DMS114 treated with DMSO at 0.1 percent for 48 hours (cell line): Measurements from ENCODE around the gene LRIT1.

Source experiments
- DNase-seq: peaks from one replicate; lab custom pipeline; 2025; ENCODE audit not compliant: unreplicated experiment; lab: John Stamatoyannopoulos, UW

The LRIT1 gene, protein sequence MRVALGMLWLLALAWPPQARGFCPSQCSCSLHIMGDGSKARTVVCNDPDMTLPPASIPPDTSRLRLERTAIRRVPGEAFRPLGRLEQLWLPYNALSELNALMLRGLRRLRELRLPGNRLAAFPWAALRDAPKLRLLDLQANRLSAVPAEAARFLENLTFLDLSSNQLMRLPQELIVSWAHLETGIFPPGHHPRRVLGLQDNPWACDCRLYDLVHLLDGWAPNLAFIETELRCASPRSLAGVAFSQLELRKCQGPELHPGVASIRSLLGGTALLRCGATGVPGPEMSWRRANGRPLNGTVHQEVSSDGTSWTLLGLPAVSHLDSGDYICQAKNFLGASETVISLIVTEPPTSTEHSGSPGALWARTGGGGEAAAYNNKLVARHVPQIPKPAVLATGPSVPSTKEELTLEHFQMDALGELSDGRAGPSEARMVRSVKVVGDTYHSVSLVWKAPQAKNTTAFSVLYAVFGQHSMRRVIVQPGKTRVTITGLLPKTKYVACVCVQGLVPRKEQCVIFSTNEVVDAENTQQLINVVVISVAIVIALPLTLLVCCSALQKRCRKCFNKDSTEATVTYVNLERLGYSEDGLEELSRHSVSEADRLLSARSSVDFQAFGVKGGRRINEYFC

DNA sequence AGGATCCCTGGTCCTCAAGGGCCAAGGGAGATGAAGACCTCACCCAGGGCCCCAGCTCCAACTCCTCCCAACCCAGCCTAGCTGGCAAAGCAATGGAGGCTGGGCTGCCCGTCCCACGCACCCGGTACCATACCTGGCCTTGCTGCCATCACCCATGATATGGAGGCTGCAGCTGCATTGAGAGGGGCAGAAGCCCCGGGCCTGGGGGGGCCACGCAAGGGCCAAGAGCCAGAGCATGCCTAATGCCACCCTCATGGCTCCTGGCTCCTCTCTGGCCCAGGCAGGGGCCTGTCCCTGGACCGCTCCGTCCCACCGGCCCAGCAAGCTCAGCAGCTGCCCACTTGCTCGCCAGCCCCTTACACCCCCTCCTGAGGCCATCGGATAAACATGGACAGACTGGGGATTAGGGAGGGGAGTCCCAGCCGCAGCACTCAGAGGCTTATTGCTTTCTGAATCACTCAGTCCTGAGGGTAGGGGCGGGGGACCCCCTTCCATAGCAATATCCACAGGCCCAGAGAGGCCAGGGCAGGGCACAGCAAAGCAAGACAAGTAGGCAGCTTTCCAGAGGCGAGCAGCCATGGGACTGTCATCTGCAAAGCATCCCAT, at the start of gene LRIT1:
Gene LRIT1, minus strand, starts transcription at position 362 of the 606 bp plus-strand sequence. Its CDS starts 107 bp downstream, at position 255.
- DNase-seq = no peak

DNA sequence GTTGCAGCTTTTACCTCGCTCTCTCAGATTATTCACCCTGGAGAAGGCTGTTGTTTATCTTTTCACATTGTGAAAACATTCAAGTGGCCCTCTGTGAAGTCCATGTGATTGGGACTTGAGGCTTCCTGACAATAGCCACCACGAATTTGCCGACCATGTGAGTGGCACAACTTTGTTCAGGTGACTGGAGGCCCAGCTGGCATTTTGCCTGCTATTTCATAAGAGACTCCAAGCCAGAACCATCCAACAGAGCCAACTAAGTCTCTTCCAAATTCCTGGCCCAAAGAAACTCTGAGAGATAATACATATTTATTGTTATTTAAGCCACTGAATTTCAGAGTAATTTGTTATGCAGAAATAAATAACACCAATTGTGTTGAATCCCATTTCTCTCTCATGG, 48.9 kb upstream of the LRIT1 start:
- no peak for DNase-seq

DNA sequence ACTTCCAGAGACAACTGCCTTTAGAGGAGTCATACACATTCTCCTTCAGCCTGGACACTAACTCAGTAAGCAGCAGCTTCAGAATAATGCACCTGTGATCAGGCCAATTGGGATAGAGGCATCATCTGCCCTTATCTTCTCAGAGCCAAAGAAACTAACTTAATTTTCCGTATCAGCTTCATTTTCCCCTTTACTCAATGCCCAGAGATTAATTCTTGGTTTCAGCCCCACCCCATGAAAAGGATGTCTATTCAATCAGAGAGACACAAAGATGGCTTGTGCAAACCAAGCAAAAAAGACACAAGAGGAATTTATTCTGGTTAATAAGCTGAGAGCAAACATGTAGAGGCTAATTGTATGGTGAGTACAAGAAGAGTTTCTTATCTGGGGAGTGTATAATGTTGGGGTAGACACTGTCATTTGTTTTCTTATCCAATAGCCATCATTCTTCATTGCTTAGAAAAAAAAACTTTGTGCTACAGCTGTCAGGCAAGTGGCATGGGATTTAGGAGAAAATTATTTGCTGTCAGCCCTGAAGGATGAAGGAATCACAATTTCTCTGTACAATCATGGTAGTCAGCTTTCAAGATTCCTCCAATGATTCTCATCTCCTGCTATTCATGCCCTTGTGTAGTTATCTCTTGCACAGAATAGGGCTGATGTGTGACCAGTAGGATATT, 48.3 kb upstream of the LRIT1 start:
- DNase-seq = no peak

DNA sequence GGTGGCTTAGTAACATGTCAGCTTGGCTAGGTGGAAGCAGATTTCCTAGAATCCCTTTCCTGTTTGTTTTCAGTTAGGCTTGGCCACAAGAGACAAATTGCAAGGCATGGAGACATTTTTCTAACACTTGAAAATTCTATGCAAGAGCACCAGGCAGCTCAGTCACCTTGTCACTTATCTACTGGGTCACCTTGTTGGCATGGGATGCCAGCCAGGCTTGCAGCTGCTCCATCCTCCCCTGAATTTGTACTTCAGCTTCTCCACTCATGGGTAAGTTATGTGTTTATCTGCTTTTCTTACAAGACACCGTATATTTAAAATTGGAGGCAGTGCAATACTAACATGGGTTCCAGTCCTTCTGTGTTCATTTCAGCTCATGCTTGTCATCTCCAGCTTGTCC, 46.8 kb upstream of the LRIT1 start:
- no peak for DNase-seq

DNA sequence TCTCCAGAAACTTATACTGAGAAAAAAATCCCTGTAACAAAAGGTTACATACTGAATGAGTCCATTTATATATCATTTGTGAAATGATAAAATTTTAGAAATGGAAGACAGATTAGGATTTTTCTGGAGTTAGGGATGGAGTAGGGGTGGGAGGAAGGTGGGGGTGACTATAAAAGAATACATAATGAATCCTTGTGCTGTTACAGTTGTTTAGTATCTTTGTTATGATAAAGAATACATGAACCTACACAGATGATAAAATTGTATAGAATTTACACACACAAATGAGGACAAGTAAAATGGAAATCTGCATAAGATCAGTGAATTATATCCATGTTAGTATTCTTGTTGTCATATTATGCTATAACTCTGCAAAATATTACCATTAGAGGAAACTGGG, 45.3 kb upstream of the LRIT1 start:
- no peak for DNase-seq

DNA sequence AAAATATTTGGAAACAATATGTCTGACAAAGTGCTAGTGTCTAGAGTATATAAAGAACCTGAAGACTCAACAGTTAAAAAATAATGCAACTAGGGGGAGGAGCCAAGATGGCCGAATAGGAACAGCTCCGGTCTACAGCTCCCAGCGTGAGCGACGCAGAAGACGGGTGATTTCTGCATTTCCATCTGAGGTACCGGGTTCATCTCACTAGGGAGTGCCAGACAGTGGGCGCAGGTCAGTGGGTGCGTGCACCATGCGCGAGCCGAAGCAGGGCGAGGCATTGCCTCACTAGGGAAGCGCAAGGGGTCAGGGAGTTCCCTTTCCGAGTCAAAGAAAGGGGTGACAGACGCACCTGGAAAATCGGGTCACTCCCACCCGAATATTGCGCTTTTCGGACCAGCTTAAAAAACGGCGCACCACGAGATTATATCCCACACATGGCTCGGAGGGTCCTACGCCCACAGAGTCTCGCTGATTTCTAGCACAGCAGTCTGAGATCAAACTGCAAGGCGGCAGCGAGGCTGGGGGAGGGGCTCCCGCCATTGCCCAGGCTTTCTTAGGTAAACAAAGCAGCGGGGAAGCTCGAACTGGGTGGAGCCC, 38.6 kb upstream of the LRIT1 start:
- DNase-seq = peak; percentile 72

DNA sequence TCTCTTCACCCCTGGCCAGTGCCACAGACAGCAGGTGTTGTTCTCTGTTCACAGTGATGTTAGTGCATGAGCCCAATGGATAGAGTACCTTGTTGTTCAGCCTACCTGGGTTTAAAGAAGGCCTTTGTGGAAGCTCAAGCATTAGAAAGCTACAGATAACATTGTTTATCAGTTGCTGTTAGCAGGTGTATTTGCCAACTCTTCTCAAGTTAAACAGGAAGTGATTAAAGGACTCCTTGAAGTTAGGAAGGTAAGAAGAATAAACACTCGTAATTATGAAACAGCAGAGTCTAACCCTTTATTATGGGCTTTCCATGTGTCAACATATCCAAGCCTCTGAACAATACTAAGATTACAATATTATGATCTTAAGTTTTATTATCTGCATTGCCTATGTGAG, 29.4 kb upstream of the LRIT1 start:
- DNase-seq = no peak

DNA sequence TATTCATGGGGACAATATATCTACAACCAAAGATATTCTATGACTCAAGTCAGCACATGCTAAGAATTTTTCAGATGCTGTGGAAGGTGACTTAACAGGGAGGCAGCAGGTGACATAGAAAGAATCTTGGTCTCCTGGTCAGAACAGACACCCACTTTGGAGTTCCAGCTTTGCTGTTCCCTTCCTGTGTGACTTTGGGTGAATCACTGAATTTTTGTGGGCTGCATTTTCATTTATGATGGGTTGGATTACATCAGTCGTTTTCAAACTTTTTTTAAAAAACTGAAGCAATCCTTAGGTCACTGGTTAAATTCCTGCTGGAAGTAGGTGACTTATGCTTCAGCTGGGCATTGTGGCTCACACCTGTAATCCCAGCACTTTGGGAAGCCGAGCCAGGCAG, 28.4 kb upstream of the LRIT1 start:
- DNase-seq = no peak

DNA sequence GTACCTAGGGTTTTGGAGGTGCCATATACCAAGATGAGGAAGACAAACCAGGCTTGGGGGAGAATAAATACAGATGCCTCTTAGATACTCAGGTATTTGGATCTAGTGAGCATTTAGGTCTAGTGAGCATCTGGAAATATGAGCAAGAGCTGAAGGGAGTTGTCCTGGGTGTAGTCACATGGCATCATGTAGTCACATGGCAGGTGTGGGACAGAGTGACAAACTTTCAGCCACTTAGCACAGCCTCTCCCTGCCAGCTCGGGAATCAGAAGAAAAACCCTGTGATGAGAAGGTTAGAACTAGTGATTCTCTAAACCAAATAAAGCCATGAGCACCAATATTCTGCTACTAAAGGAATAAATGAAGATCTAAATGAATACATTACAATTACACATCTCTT, 27.8 kb upstream of the LRIT1 start:
- DNase-seq = no peak

DNA sequence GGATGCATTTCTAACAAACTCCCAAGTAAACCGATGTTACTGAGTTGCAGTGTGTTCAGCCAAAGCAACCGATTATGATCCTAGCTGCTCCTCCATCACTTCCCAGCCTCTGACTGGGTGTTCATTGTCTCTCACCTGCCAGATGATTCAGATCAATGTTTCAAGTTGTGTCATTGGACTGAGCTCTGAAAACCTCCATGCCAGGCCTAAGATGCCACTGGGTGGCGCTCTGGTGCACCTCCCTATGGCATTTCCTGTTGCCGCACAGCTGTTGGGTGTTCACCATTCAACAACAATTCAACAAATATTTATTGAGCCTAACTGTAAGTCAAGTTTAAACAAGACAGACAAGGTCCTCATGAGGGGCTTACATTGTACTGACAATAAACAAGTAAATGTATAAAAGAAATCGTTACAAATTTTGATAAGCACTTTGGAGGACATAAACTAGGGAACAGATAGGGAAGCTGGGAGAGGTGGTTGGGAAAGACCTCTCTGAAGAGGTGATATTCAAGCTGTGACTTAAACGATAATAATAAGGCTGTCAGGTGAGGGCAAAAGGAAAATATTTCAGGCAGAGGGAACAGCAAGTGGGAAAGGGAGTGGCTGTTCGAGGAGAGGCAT, 26.3 kb upstream of the LRIT1 start:
- DNase-seq = no peak

DNA sequence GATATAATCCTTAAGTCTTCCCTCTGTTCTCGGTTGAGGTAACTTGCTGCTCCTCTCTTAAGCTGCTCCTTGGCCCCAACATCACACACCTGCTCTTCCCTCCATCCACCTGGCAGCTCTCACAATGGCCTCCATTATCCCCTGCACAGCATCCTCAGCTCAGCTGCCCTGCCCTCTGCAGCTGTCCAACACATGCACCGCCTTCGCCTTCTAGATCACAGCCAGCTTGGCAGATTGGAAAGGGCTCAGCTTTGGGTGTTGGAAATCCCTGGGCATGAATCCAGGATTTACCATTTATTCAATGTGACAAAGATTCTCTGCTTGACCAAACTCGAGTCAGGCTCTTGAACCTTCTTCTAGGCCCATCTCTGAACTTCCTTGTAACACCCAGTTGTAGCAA, 24.1 kb upstream of the LRIT1 start:
- DNase-seq = no peak

DNA sequence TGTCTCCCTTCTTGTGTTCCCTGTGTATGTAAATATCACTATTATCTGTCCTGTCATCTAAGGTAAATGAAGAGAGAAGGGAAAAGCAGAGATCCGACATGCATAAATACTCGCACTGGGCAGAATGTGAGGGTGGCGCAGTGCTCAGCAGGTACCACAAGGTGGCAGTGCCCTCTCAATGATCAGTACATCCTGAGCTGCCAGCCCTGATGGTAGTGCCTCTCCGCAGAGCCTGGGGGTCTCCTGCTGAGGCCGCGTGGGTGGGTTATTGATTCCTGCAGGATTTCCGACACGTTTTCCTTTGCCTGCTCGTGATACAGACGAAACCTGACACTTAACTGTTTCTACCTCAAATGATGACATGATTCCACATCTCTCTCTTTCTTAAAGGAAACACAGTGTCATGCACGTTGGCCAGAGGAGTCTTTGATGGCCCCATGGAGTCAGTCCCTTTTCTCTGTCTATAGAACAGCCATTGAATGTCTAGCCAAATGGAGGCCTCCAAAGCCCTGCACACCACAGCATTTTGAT, 23.3 kb upstream of the LRIT1 start:
- peak; percentile 53 for DNase-seq

DNA sequence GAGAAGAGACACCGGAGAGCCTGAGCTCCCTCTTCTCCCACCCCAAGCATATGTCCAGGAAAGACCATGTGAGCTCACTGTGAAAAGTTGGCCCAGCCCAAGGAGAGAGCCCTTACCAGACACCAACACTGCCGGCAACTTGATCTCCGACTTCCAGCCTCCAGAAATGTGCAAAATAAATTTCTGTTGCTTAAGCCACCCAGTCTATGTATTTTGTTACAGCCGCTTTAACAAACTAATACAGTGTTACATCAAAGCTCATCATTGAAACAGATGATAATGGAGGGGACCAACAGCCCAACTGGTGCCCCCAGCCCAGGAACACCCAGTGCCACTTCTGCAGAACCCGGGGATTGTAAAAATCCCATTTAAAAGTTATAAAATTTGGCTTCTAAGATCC, 22.4 kb upstream of the LRIT1 start:
- no peak for DNase-seq

DNA sequence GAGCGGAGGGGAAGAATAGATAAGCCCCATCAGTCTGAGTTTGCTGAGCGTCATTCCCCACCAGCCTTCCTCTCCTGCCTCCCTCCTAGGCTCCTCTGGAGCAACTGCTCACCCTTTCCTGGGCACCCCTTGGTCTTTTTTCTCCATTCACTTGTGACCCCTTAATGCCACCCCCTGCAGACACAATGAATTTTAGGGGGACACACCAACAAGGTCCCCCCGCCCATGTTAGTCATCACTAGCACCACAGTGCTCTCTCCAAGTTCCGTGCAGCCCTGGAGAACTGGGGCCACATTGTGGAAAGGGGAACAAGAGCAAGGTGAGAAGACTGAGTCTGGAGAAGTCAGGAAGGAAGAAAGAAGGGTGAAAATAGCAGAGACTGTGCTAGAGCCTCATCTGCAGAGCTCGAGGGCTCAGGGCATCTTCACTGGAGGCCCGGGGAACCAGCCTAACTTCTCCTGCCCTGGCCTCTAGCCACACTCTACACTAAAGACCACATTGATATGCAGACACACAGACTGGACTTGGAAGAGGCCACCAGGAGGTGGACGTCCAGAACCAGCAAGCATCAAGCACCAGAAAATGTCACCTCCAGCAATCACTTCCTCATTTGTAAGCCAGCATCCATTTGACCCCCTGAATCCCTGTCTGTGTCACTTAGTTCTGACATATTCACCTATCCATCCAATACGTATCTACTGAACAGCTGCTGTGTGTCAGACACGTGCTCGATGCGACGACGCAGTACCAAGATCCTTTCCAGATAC, 21.0 kb upstream of the LRIT1 start:
- no peak for DNase-seq

DNA sequence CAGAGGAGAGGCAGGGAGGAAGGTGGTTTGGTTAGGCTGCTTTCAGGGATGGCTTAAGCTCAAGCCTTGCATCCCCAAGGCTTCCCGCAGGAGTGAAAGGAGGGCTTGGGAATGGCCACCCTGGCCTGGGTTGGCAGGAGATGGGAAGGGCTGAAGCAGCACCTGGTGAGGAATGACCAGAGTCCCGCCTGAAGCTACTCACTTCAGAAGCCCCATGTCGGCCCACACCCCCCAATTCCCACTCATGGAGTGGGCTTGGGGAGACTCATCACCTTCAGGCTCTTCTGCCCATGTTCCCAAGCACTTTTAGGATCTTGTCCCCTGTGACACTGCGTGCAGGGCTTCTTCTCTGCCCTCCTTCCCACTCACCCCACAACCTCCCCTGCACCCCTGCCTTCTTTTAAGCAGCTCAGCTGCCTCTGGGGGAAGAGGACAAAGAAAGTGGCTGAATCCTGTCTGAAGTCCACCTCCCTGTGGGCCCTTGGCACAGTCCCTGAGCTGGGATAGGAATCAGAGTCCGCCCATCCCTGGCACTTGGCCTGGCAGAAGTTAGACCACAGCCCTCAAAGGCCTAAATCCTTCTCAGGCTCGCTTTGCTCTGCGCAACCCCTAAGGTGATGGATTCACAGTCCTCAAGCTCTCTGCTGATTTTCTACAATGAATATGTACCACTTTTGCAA, 20.0 kb upstream of the LRIT1 start:
- no peak for DNase-seq

DNA sequence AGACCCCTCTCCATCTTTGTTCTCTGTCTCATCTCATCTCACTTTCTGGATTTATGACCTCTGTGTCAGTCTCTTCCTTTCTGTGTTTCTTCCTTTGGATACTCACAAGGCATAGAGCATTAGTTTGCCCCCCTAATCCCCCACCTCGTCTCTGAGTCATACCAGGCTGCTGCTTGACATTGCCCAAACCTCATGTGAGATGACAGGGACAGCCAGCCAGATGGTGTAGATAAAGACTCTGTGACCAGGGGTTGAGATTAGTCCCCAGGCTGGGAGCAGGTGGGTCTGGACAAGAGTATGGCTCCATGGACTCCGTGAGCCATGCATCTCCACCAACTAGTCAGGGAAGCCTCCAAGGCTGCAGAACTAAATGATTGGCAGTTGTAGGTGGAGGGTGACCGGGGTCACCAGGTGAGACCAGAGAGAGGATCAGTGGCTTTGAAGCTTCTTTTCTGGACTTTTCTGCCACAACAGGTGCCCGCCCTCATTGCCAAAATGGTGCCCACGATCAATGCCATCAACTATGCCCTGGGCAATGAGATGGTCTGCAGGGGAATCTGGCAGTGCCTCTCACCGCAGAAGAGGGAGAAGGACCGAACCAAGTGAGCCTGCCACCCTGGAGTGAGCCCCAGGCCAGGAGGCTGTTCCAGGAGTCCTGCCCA, 16.8 kb upstream of the LRIT1 start:
- DNase-seq = no peak

DNA sequence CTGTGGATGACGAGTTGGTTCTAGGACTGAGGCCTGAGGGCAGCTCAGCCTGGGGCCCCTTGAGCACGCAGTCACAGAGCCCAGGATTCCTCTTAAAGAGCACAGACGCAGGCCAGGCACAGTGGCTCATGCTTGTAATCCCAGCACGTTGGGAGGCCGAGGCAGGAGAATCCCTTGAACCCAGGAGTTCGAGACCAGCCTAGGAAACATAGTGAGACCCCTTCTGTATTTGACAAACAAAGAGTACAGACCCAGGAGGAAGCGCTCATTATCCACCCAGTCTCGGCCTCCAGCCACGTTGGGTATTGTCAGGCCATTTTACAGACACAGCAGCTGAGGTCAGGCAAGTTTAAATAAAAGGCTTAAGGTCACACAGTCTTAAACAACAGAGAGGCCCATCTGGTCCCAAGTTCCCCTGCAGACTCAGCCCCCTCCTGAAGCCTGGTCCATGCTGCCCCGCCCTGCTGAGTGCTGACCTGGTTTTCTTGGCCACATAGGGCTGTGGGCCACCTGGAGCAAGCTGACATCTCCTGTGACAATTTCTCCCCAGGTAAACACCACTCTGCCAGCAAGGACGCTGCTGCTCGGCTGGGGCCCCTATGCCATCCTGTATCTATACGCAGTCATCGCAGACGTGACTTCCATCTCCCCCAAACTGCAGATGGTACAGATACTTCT, 16.1 kb upstream of the LRIT1 start:
- no peak for DNase-seq
